D721Med (cell line): ENCODE measurements around the gene FAM177A1.

ENCODE experiments used
- DNase-seq: peaks from one replicate; pipeline ENCODE4 v3.0.0; 2011; ENCODE audit warnings: low spot score; ENCODE audit not compliant: insufficient read length
- FAIRE-seq: peaks from 2 replicates; lab custom pipeline; 2011; peaks lifted over from hg19 to GRCh38; lab: Jason Lieb, UNC
- TF ChIP-seq, protein P1 (sequence below): IDR thresholded peaks from 2 replicates; pipeline ENCODE4 v1.5.1; 2012; ENCODE audit warnings: mild to moderate bottlenecking, control low read depth; ENCODE audit not compliant: insufficient read depth; ENCODE audit errors: missing control alignments

The FAM177A1 gene

DNA sequence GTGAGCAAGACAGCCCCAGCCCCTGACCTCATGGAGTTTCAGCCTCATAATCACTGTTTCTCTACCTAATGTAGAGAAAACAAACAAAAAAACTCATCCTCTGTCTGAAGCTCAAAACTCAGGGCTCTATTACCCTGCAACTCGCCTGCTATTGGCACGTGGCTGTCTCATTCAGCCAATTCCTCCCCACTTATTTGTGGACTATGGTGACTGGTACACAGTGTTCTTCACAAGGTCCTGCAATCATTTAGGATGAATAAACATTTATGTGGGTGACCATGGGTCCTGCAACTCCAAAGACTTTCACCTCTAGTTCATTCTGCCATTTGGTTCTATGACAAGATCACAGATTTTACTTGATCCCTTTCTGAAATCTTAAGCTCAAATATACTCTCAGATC lies 71.0 kb downstream of the FAM177A1 start:
- FAIRE-seq (no peak), DNase-seq (no peak)
- TF ChIP-seq, protein P1, sequence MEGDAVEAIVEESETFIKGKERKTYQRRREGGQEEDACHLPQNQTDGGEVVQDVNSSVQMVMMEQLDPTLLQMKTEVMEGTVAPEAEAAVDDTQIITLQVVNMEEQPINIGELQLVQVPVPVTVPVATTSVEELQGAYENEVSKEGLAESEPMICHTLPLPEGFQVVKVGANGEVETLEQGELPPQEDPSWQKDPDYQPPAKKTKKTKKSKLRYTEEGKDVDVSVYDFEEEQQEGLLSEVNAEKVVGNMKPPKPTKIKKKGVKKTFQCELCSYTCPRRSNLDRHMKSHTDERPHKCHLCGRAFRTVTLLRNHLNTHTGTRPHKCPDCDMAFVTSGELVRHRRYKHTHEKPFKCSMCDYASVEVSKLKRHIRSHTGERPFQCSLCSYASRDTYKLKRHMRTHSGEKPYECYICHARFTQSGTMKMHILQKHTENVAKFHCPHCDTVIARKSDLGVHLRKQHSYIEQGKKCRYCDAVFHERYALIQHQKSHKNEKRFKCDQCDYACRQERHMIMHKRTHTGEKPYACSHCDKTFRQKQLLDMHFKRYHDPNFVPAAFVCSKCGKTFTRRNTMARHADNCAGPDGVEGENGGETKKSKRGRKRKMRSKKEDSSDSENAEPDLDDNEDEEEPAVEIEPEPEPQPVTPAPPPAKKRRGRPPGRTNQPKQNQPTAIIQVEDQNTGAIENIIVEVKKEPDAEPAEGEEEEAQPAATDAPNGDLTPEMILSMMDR, result no peak

DNA sequence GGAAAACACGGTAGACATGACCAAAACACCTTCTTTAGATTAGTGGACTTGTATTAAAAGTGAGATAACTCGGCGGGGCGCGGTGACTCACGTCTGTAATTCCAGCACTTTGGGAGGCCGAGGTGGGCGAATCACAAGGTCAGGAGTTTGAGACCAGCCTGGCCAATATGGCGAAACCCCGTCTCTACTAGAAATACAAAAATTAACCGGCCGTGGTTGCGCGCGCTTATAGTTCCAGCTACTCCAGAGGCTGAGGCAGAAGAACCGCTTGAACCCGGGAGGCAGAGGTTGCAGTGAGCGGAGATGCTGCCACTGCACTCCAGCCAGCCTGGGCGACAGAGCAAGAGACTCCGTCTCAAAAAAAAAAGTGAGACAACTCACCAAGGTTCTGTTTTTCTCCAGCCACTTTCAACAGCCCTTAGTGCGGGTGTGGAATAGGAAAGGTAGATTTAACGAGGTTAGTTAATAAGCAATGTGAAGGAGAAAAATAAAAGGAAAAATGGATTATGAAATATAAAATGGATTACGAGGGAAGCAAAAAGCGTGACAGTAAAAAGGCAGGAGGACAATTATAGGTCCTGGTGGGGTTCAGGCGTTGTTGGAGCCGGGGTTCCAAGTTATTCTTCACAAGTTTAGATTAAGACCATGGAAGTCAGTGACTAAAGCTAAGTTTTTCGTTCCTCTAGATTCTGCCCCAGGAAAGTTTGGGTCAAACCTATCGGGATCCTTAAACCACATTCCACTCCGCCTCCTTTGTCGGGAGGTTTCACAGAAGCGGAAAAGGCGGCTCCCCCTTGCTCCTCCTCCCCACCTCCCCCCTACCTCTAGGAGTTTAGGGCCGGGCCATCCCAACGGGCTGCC lies 75.2 kb downstream of the FAM177A1 start:
- no peak for FAIRE-seq
- no peak for DNase-seq
- TF ChIP-seq, protein P1, result no peak

DNA sequence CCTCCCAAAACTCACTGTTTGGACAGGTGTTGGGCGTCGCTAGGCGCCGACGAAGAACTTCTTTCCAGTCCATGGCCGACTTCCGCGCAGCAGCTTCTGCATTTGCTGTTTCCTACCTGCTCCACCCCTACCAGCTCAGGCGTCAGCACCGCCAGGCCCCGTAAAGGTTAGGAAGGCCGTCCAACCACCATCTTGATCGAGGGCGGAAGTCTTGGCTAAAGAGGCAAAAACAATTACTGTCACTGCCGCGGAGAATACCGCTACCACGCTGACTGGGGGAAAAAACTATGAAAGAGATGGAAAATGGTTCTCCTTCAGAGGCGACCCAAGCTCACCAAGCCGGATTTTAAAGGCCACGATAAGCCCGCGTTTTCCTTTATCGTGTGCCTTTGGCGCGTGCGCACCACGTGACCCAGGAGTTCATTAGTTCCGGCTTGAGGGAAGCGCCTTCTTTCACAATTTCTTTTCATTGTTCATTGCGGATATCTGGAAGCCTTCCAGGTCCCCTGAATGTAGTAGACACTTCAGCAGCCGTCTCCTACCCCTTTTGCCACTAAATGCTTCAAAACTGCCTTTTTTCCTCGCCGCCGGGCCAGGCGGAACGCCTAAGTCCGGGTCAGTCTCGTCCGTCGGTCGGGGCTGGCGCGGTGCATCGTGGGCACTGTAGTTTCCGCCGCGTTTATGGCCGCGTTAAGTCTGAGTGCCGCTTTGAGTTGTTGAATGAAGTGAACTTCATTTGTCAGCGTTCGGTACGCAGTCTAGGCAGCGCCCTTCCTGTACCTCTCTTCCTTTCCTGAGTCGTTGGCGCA lies 76.0 kb downstream of the FAM177A1 start, which contains the start of the genes PPP2R3C and PRORP:
PPP2R3C (minus strand) TSS at position 104 of the 809 bp plus-strand sequence; CDS start at position 73, 31 bp downstream.
PRORP (plus strand) TSS at position 666 of the 809 bp plus-strand sequence. CDS start 694 bp downstream, outside the sequence.
- DNase-seq (peak; percentile 49), FAIRE-seq (no peak)
- TF ChIP-seq, protein P1, result no peak

DNA sequence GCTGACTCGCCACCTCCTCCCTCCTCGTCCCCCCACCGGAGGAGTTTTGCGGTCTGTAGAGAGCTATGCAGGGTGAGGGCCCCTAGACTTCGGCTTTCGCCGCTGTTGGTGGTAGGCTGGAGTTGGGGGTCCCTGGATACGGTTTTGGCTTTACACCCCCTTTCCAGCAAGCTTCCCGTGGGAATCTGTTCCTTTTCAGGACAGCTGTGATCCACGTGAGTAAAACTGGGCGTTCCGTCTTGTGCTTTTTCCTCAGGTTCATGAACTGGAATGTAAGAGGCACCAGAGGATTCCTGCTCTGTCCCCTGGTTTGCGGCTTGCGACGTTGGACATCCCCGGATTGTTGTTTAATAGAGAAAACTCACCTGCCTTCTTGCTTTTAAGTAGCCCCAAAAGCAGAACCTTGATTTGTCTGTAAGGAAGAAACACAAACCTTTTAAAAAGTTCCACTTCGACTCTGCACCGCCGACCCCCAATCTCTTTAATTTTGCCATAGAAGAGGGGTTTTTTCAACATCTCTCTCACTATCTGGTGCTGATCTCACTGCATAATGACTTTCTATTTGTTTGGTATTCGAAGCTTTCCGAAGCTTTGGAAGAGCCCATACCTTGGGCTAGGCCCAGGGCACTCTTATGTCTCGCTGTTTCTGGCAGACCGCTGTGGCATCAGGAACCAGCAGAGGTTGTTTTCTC lies 76.8 kb downstream of the FAM177A1 start:
- TF ChIP-seq, protein P1, result no peak
- DNase-seq (no peak), FAIRE-seq (no peak)

DNA sequence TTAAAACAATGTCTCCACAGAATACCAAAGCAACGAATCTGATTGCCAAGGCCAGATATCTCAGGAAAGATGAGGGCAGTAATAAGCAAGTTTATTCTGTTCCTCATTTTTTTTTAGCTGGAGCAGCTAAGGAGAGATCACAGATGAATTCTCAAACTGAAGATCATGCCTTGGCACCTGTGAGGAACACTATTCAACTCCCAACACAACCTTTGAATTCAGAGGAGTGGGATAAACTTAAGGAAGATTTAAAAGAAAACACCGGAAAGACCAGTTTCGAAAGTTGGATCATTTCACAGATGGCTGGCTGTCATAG lies 77.3 kb downstream of the FAM177A1 start:
- DNase-seq (no peak), FAIRE-seq (no peak)
- TF ChIP-seq, protein P1, result no peak

DNA sequence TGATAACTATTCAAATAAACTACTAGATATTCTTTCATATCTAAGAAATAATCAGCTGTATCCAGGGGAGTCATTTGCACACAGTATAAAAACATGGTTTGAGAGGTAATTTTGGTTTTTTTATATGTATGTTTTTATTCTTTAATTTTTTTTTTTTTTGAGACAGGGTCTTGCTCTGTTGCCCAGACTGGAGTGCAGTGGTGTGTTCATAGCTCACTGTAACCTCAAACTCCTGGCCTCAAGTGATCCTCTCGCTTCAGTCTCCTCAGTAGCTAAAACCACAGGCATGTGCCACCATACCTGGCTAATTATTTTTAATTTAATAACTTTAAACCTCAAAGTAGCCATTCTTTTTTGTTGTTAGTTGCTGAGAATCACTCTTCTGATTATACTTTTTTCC lies 78.1 kb downstream of the FAM177A1 start:
- DNase-seq (no peak), FAIRE-seq (no peak)
- TF ChIP-seq, protein P1, result no peak
